WTC11 (cell line): ENCODE measurements around the gene U2AF2.

Experiments used
- ATF1 ChIP-seq: sonication (generic); formaldehyde crosslinking; IDR thresholded peaks from 2 replicates; pipeline ENCODE4 v1.8.1; 2023; ENCODE audit warnings: mild to moderate bottlenecking, moderate library complexity, missing genetic modification reagents
- CREB1 ChIP-seq: sonication (generic); formaldehyde crosslinking; IDR thresholded peaks from 2 replicates; pipeline ENCODE4 v1.8.0; 2023; ENCODE audit warnings: mild to moderate bottlenecking, missing genetic modification reagents
- ELF4 ChIP-seq: sonication (generic); formaldehyde crosslinking; IDR thresholded peaks from 2 replicates; pipeline ENCODE4 v1.8.1; 2022; ENCODE audit warnings: low read depth, mild to moderate bottlenecking, moderate library complexity, missing genetic modification reagents
- JUN ChIP-seq: sonication (generic); formaldehyde crosslinking; IDR thresholded peaks from 2 replicates; pipeline ENCODE4 v1.8.0; 2023; ENCODE audit warnings: mild to moderate bottlenecking, missing genetic modification reagents
- KAT7 ChIP-seq: sonication (generic); formaldehyde crosslinking; IDR thresholded peaks from 2 replicates; pipeline ENCODE4 v1.8.1; 2023; ENCODE audit warnings: missing genetic modification reagents, mild to moderate bottlenecking, borderline replicate concordance
- NFYB ChIP-seq: sonication (generic); formaldehyde crosslinking; conservative IDR thresholded peaks from 2 replicates; pipeline ENCODE4 v1.8.0; 2022; ENCODE audit warnings: low read depth, missing genetic modification reagents
- TP53 ChIP-seq: sonication (generic); formaldehyde crosslinking; IDR thresholded peaks from 2 replicates; pipeline ENCODE4 v1.8.1; 2023; ENCODE audit warnings: mild to moderate bottlenecking, missing genetic modification reagents
- TF ChIP-seq, protein P1 (sequence below): sonication (generic); formaldehyde crosslinking; IDR thresholded peaks from 2 replicates; pipeline ENCODE4 v1.8.1; 2023; ENCODE audit warnings: mild to moderate bottlenecking, missing genetic modification reagents
- TF ChIP-seq, protein P2 (sequence below): fragments of 200-600 bp; IDR thresholded peaks from 2 replicates; pipeline ENCODE4 v1.8.0; 2022; ENCODE audit warnings: antibody characterized with exemption
- TF ChIP-seq, protein P3 (sequence below): sonication (generic); formaldehyde crosslinking; IDR thresholded peaks from 2 replicates; pipeline ENCODE4 v1.8.1; 2023; ENCODE audit warnings: mild to moderate bottlenecking, missing genetic modification reagents, moderate library complexity
- TF ChIP-seq, protein P4 (sequence below): sonication (generic); formaldehyde crosslinking; IDR thresholded peaks from 2 replicates; pipeline ENCODE4 v1.8.0; 2022; ENCODE audit warnings: mild to moderate bottlenecking, missing genetic modification reagents

DNA sequence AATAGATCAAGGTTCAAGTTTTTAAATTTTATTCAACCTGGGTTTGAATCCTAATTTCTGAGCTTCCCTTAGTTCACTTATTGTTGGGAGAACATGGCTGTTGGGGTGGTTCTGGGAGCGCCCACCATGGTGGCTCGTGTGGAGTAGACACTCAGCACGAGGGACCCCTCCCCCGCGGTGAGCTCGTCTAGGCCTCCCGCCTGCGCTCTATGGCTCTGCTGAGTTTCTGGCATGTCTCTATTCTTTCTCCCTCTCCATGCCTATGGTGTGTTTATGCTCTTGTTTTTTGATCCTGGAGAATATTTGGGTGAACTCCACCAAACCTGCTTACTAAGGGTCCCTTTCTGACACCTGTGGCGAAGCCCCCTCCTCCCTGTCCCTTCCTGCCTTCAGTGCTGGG lies 18.6 kb downstream of the U2AF2 start:
- TF ChIP-seq KAT7 (CRISPR knock-in tag) (no peak), JUN (CRISPR knock-in tag) (no peak), NFYB (no peak), CREB1 (CRISPR knock-in tag) (no peak), TP53 (CRISPR knock-in tag) (no peak), ATF1 (no peak), ELF4 (CRISPR knock-in tag) (no peak)
- TF ChIP-seq, protein P1, sequence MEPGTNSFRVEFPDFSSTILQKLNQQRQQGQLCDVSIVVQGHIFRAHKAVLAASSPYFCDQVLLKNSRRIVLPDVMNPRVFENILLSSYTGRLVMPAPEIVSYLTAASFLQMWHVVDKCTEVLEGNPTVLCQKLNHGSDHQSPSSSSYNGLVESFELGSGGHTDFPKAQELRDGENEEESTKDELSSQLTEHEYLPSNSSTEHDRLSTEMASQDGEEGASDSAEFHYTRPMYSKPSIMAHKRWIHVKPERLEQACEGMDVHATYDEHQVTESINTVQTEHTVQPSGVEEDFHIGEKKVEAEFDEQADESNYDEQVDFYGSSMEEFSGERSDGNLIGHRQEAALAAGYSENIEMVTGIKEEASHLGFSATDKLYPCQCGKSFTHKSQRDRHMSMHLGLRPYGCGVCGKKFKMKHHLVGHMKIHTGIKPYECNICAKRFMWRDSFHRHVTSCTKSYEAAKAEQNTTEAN (CRISPR knock-in tag): no peak
- TF ChIP-seq, protein P2, sequence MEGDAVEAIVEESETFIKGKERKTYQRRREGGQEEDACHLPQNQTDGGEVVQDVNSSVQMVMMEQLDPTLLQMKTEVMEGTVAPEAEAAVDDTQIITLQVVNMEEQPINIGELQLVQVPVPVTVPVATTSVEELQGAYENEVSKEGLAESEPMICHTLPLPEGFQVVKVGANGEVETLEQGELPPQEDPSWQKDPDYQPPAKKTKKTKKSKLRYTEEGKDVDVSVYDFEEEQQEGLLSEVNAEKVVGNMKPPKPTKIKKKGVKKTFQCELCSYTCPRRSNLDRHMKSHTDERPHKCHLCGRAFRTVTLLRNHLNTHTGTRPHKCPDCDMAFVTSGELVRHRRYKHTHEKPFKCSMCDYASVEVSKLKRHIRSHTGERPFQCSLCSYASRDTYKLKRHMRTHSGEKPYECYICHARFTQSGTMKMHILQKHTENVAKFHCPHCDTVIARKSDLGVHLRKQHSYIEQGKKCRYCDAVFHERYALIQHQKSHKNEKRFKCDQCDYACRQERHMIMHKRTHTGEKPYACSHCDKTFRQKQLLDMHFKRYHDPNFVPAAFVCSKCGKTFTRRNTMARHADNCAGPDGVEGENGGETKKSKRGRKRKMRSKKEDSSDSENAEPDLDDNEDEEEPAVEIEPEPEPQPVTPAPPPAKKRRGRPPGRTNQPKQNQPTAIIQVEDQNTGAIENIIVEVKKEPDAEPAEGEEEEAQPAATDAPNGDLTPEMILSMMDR: no peak
- TF ChIP-seq, protein P3, sequence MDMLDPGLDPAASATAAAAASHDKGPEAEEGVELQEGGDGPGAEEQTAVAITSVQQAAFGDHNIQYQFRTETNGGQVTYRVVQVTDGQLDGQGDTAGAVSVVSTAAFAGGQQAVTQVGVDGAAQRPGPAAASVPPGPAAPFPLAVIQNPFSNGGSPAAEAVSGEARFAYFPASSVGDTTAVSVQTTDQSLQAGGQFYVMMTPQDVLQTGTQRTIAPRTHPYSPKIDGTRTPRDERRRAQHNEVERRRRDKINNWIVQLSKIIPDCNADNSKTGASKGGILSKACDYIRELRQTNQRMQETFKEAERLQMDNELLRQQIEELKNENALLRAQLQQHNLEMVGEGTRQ: no peak
- TF ChIP-seq, protein P4, sequence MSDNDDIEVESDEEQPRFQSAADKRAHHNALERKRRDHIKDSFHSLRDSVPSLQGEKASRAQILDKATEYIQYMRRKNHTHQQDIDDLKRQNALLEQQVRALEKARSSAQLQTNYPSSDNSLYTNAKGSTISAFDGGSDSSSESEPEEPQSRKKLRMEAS (CRISPR knock-in tag): no peak
